WTC11 (cell line): ENCODE data around the gene SLC25A11. TPM values are rescaled to one million over a fixed set of nuclear protein-coding genes. Genes with fewer than 3 reads are reported as not detected.

Experiments used
- ATAC-seq: fragments of 200-7000 bp; cut with Tn5 transposase; 2 replicates; pipeline ENCODE4 v1.10.0; 2021; ENCODE audit warnings: mild to moderate bottlenecking, moderate library complexity
- CTCF ChIA-PET: fragments of 300-600 bp; sonication (Branson Sonifier 250); formaldehyde crosslinking; loops from one replicate; lab custom pipeline; 2021; ENCODE audit warnings: antibody characterized with exemption; lab: Charles Lee
- POLR2A ChIA-PET: fragments of 350-600 bp; sonication (Branson Sonifier 250); formaldehyde crosslinking; loops from one replicate; lab custom pipeline; 2021; ENCODE audit warnings: antibody characterized with exemption; lab: Charles Lee
- DNase-seq: peaks from one replicate; pipeline ENCODE4 v3.0.0; 2021; ENCODE audit warnings: low spot score
- H3K27ac Mint-ChIP-seq: 2 replicates; pipeline ENCODE4 v1.8.0; 2021; ENCODE audit warnings: mixed read lengths
- H3K27me3 Mint-ChIP-seq: 2 replicates; pipeline ENCODE4 v1.8.0; 2021; ENCODE audit warnings: low read depth, mild to moderate bottlenecking, moderate library complexity, mixed read lengths
- H3K36me3 Mint-ChIP-seq: 2 replicates; pipeline ENCODE4 v1.8.0; 2021; ENCODE audit warnings: mixed read lengths
- H3K4me1 Mint-ChIP-seq: 2 replicates; pipeline ENCODE4 v1.8.0; 2022; ENCODE audit warnings: mixed read lengths
- H3K4me3 Mint-ChIP-seq: 2 replicates; pipeline ENCODE4 v1.8.0; 2021; ENCODE audit warnings: mild to moderate bottlenecking, moderate library complexity, mixed read lengths
- H3K9me3 Mint-ChIP-seq: 2 replicates; pipeline ENCODE4 v1.8.0; 2021; ENCODE audit warnings: mixed read lengths
- GRHL2 ChIP-seq: fragments of 250-450 bp; sonication (Bioruptor Pico); IDR thresholded peaks from 2 replicates; pipeline ENCODE4 v1.8.0; 2022; ENCODE audit warnings: mild to moderate bottlenecking, moderate library complexity; ENCODE audit not compliant: insufficient replicate concordance, severe bottlenecking
- KAT7 ChIP-seq: sonication (generic); formaldehyde crosslinking; IDR thresholded peaks from 2 replicates; pipeline ENCODE4 v1.8.1; 2023; ENCODE audit warnings: missing genetic modification reagents, mild to moderate bottlenecking, borderline replicate concordance
- NR3C1 ChIP-seq: sonication (generic); formaldehyde crosslinking; conservative IDR thresholded peaks from 2 replicates; pipeline ENCODE4 v1.8.1; 2023; ENCODE audit warnings: low read depth, mild to moderate bottlenecking, missing genetic modification reagents
- RELA ChIP-seq: sonication (generic); formaldehyde crosslinking; IDR thresholded peaks from 2 replicates; pipeline ENCODE4 v1.8.1; 2022; ENCODE audit warnings: missing genetic modification reagents, mild to moderate bottlenecking, borderline replicate concordance
- SMAD4 ChIP-seq: sonication (generic); formaldehyde crosslinking; IDR thresholded peaks from 2 replicates; pipeline ENCODE4 v1.8.0; 2022; ENCODE audit warnings: mild to moderate bottlenecking, missing genetic modification reagents
- TCF7 ChIP-seq: sonication (generic); formaldehyde crosslinking; IDR thresholded peaks from 2 replicates; pipeline ENCODE4 v1.8.0; 2022; ENCODE audit warnings: mild to moderate bottlenecking, low read depth, missing genetic modification reagents, moderate library complexity
- TEAD4 ChIP-seq: sonication (generic); formaldehyde crosslinking; IDR thresholded peaks from 2 replicates; pipeline ENCODE4 v1.8.0; 2022; ENCODE audit warnings: mild to moderate bottlenecking, missing genetic modification reagents
- ZNF219 ChIP-seq: sonication (generic); formaldehyde crosslinking; IDR thresholded peaks from 2 replicates; pipeline ENCODE4 v1.8.0; 2023; ENCODE audit warnings: missing genetic modification reagents, mild to moderate bottlenecking, borderline replicate concordance
- ZNF317 ChIP-seq: sonication (generic); formaldehyde crosslinking; IDR thresholded peaks from 2 replicates; pipeline ENCODE4 v1.8.1; 2023; ENCODE audit warnings: low read depth, mild to moderate bottlenecking, moderate library complexity, missing genetic modification reagents, borderline replicate concordance
- ZNF423 ChIP-seq: fragments of 250-450 bp; sonication (Bioruptor Pico); IDR thresholded peaks from 2 replicates; pipeline ENCODE4 v2.1.2; 2022; ENCODE audit warnings: mild to moderate bottlenecking, moderate library complexity
- ZNF671 ChIP-seq: fragments of 250-450 bp; sonication (Bioruptor Pico); IDR thresholded peaks from 2 replicates; pipeline ENCODE4 v1.8.0; 2021; ENCODE audit warnings: mild to moderate bottlenecking
- total RNA-seq: library from RNA; stranded (reverse); gene quantifications from 3 replicates; pipeline ENCODE4 v1.2.3, GENCODE V29; 2021
- TF ChIP-seq, protein P1 (sequence below): fragments of 200-600 bp; IDR thresholded peaks from 2 replicates; pipeline ENCODE4 v1.8.0; 2022; ENCODE audit warnings: antibody characterized with exemption
- TF ChIP-seq, protein P2 (sequence below): sonication (generic); formaldehyde crosslinking; IDR thresholded peaks from 2 replicates; pipeline ENCODE4 v1.8.0; 2022; ENCODE audit warnings: missing genetic modification reagents
- TF ChIP-seq, protein P3 (sequence below): fragments of 250-450 bp; sonication (Bioruptor Pico); IDR thresholded peaks from 2 replicates; pipeline ENCODE4 v1.9.0; 2021; ENCODE audit warnings: moderate library complexity, mild to moderate bottlenecking, inconsistent platforms, borderline replicate concordance
- TF ChIP-seq, protein P4 (sequence below): sonication (generic); formaldehyde crosslinking; IDR thresholded peaks from 2 replicates; pipeline ENCODE4 v1.8.1; 2022; ENCODE audit warnings: mild to moderate bottlenecking, missing genetic modification reagents, moderate library complexity, borderline replicate concordance
- TF ChIP-seq, protein P5 (sequence below): sonication (generic); formaldehyde crosslinking; IDR thresholded peaks from 2 replicates; pipeline ENCODE4 v1.8.1; 2023; ENCODE audit warnings: mild to moderate bottlenecking, missing genetic modification reagents
- TF ChIP-seq, protein P6 (sequence below): sonication (generic); formaldehyde crosslinking; IDR thresholded peaks from 2 replicates; pipeline ENCODE4 v1.8.0; 2022; ENCODE audit warnings: mild to moderate bottlenecking, missing genetic modification reagents

SLC25A11 gene
- total RNA-seq, 1 experiment from 2014 or later = 73.7 TPM

DNA sequence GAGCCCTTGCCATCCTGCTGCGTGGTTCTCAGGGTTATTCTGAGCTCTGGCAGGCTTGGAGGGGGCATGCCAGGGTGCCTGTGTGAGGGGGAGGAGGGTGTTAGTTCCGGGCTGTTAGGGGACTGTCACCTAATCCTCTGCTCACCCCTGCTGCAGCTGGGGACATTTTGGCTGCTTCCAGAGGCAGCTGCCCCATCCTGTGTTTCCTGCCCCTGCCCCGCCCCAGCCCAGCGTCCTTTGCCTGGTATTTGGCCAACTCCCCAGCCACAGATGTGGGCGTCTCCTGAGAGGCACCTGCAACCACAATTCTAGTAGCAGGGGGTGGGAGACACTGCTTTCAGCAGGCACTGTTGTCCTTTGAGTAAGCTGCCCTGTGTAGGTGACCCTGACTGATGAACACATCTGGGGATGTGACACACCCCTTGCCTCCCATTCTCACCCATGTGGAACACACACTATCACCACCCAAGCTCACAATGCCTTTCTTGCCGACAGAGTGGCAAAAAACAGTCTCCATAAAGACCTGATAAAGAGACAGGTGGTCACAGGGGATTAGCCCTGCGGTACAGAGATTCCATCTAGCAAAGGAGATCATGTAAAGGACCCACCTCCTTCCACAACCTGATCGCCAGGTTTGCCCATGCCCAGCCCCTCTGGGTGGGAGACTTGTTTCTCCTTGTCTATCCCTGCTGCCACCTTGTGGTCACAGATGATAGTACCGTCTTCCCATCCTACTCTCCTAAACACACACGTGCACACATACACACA lies 36.6 kb downstream of the SLC25A11 start, which contains the start of gene CHRNE:
Gene CHRNE, minus strand, starts transcription at position 48 of the 768 bp plus-strand sequence. Its CDS starts 35 bp downstream, at position 13.
- Mint-ChIP-seq H3K4me1 (peaks cover 13% of the 10 kb centered on the region), H3K27me3 (peaks cover 10% of the 10 kb centered on the region), H3K27ac (peak within 1 kb of the TSS; percentile 6; the same call in 1 of the 2 replicates), H3K9me3 (no peaks in the 10 kb centered on the region), H3K4me3 (0 out of 2 replicates have a peak within 1 kb of the TSS, but pooled peaks have one; percentile 1), H3K36me3 (no peaks in the 10 kb centered on the region)
- TF ChIP-seq ZNF219 = no peak
- TF ChIP-seq, protein P1, sequence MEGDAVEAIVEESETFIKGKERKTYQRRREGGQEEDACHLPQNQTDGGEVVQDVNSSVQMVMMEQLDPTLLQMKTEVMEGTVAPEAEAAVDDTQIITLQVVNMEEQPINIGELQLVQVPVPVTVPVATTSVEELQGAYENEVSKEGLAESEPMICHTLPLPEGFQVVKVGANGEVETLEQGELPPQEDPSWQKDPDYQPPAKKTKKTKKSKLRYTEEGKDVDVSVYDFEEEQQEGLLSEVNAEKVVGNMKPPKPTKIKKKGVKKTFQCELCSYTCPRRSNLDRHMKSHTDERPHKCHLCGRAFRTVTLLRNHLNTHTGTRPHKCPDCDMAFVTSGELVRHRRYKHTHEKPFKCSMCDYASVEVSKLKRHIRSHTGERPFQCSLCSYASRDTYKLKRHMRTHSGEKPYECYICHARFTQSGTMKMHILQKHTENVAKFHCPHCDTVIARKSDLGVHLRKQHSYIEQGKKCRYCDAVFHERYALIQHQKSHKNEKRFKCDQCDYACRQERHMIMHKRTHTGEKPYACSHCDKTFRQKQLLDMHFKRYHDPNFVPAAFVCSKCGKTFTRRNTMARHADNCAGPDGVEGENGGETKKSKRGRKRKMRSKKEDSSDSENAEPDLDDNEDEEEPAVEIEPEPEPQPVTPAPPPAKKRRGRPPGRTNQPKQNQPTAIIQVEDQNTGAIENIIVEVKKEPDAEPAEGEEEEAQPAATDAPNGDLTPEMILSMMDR = peak; percentile 88
- POLR2A ChIA-PET = interaction anchor here (1.0 to 1.1 kb wide), 2 partner anchors 37 to 64 kb away, joined by 3 read pairs; partner anchors contain the start of genes RNF167 and SLC25A11
- CTCF ChIA-PET = interaction anchor here (0.6 to 1.8 kb wide), 14 partner anchors 31 to 425 kb away, joined by 3 to 7 read pairs (median 3); partner anchors contain the start of genes MED11, PSMB6, RNF167 and SLC25A11
- DNase-seq = peak; percentile 91
- peak; percentile 37 for ATAC-seq

DNA sequence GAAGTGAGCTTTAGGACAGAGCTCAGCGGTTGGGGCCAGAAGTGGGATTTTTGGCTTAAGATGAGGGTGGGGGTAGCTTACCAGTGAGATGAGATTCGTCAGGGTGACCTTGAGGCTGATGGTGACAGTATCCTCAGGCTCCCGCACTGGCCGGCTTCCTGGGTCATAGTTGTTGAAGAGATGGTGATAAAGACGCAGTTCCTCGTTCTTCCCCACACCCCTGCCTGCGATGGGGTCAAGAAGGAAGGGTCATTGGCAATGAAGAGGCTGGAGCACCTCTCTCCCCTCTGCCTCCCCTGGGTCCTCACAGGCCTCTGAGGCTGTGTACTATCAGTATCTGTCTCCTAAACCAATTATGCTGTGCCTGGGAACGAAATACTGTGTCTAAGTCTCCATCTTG lies 37.3 kb downstream of the SLC25A11 start:
- ChIA-PET CTCF (interaction anchor here (0.8 to 1.8 kb wide), 6 partner anchors 38 to 277 kb away, joined by 3 to 7 read pairs (median 4); partner anchors contain the start of genes PSMB6, RNF167 and SLC25A11), POLR2A (interaction anchor here (1.1 kb wide), 1 partner anchor 37 kb away, joined by 3 read pairs; the partner anchor contains the start of genes RNF167 and SLC25A11)
- Mint-ChIP-seq H3K27ac (no peak overlapping the region), H3K9me3 (no peaks in the 10 kb centered on the region), H3K36me3 (no peaks in the 10 kb centered on the region), H3K27me3 (peaks cover 10% of the 10 kb centered on the region), H3K4me3 (no peak overlapping the region), H3K4me1 (peaks cover 13% of the 10 kb centered on the region)
- ATAC-seq = no peak
- TF ChIP-seq, protein P2, sequence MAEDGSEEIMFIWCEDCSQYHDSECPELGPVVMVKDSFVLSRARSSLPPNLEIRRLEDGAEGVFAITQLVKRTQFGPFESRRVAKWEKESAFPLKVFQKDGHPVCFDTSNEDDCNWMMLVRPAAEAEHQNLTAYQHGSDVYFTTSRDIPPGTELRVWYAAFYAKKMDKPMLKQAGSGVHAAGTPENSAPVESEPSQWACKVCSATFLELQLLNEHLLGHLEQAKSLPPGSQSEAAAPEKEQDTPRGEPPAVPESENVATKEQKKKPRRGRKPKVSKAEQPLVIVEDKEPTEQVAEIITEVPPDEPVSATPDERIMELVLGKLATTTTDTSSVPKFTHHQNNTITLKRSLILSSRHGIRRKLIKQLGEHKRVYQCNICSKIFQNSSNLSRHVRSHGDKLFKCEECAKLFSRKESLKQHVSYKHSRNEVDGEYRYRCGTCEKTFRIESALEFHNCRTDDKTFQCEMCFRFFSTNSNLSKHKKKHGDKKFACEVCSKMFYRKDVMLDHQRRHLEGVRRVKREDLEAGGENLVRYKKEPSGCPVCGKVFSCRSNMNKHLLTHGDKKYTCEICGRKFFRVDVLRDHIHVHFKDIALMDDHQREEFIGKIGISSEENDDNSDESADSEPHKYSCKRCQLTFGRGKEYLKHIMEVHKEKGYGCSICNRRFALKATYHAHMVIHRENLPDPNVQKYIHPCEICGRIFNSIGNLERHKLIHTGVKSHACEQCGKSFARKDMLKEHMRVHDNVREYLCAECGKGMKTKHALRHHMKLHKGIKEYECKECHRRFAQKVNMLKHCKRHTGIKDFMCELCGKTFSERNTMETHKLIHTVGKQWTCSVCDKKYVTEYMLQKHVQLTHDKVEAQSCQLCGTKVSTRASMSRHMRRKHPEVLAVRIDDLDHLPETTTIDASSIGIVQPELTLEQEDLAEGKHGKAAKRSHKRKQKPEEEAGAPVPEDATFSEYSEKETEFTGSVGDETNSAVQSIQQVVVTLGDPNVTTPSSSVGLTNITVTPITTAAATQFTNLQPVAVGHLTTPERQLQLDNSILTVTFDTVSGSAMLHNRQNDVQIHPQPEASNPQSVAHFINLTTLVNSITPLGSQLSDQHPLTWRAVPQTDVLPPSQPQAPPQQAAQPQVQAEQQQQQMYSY (CRISPR knock-in tag) = no peak
- TF ChIP-seq ZNF671 (CRISPR knock-in tag) = no peak
- TF ChIP-seq SMAD4 (CRISPR knock-in tag) = no peak
- no peak for TF ChIP-seq NR3C1 (CRISPR knock-in tag)
- no peak for TF ChIP-seq ZNF423 (CRISPR knock-in tag)
- TF ChIP-seq, protein P3, sequence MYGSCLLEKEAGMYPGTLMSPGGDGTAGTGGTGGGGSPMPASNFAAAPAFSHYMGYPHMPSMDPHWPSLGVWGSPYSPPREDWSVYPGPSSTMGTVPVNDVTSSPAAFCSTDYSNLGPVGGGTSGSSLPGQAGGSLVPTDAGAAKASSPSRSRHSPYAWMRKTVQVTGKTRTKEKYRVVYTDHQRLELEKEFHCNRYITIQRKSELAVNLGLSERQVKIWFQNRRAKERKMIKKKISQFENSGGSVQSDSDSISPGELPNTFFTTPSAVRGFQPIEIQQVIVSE (CRISPR knock-in tag) = no peak
- TF ChIP-seq, protein P4, sequence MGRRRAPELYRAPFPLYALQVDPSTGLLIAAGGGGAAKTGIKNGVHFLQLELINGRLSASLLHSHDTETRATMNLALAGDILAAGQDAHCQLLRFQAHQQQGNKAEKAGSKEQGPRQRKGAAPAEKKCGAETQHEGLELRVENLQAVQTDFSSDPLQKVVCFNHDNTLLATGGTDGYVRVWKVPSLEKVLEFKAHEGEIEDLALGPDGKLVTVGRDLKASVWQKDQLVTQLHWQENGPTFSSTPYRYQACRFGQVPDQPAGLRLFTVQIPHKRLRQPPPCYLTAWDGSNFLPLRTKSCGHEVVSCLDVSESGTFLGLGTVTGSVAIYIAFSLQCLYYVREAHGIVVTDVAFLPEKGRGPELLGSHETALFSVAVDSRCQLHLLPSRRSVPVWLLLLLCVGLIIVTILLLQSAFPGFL (CRISPR knock-in tag) = no peak
- no peak for TF ChIP-seq TEAD4 (CRISPR knock-in tag)
- DNase-seq = no peak

DNA sequence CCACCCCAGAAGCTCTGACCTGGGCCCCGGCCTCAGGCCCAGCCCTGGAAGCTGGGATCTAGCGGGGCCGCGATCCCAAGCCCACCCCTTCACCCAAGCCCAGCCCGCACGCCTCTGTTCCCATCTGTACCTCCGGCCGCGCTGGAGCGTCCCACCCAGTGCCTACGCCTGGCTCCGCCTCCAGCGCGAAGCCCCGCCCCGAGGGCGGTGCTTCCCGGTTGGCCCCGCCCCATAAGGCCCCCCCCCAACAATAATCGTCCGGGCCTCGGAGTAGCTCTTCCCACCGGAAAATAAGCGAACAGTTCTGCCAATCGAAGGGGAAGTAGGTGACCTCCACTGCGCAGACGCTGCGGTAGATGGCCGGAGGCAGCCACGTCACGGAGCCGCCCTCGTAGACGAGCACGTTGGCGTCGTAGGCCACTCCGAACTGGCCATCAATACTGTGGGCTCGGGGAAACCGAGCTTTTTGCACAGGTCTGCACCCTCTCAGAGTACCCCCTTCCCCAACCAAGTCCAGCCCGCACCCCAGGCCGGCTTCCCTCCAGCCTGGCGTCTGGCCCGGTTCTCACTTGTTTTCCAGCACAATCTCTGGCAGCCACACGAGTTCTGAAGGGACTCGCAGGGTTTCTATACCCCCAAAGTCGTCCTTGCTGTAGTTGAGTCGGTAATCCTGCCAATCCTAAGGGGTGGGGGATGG lies 38.0 kb downstream of the SLC25A11 start:
- TF ChIP-seq, protein P5, sequence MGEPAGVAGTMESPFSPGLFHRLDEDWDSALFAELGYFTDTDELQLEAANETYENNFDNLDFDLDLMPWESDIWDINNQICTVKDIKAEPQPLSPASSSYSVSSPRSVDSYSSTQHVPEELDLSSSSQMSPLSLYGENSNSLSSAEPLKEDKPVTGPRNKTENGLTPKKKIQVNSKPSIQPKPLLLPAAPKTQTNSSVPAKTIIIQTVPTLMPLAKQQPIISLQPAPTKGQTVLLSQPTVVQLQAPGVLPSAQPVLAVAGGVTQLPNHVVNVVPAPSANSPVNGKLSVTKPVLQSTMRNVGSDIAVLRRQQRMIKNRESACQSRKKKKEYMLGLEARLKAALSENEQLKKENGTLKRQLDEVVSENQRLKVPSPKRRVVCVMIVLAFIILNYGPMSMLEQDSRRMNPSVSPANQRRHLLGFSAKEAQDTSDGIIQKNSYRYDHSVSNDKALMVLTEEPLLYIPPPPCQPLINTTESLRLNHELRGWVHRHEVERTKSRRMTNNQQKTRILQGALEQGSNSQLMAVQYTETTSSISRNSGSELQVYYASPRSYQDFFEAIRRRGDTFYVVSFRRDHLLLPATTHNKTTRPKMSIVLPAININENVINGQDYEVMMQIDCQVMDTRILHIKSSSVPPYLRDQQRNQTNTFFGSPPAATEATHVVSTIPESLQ (CRISPR knock-in tag) = no peak
- no peak for TF ChIP-seq RELA (CRISPR knock-in tag)
- TF ChIP-seq, protein P6, sequence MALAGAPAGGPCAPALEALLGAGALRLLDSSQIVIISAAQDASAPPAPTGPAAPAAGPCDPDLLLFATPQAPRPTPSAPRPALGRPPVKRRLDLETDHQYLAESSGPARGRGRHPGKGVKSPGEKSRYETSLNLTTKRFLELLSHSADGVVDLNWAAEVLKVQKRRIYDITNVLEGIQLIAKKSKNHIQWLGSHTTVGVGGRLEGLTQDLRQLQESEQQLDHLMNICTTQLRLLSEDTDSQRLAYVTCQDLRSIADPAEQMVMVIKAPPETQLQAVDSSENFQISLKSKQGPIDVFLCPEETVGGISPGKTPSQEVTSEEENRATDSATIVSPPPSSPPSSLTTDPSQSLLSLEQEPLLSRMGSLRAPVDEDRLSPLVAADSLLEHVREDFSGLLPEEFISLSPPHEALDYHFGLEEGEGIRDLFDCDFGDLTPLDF (CRISPR knock-in tag) = no peak
- TF ChIP-seq ZNF317 = no peak
- no peak for TF ChIP-seq TCF7 (CRISPR knock-in tag)
- TF ChIP-seq KAT7 = no peak
- TF ChIP-seq GRHL2 (CRISPR knock-in tag) = no peak
- TF ChIP-seq, all 79 proteins: peak for 0
- ATAC-seq (0 out of 2 replicates have a peak, but pooled peaks have one; percentile 5), DNase-seq (no peak)
- H3K4me1 Mint-ChIP-seq = peaks cover 13% of the 10 kb centered on the region
- H3K27me3 Mint-ChIP-seq = peaks cover 10% of the 10 kb centered on the region
- CTCF ChIA-PET = interaction anchor here (1.5 to 1.9 kb wide), 2 partner anchors 112 to 192 kb away, joined by 7 to 9 read pairs; partner anchors contain the start of gene ARRB2
- no peaks in the 10 kb centered on the region for H3K9me3 Mint-ChIP-seq
- H3K4me3 Mint-ChIP-seq = peak overlapping the region; percentile 81
- POLR2A ChIA-PET = interaction anchor here (0.6 to 1.1 kb wide), 2 partner anchors 38 to 134 kb away, joined by 3 to 7 read pairs; partner anchors contain the start of genes RNF167 and SLC25A11
- H3K36me3 Mint-ChIP-seq = no peaks in the 10 kb centered on the region
- H3K27ac Mint-ChIP-seq = no peak overlapping the region
